Measurements from ENCODE around the gene TMEM198.

Gene TMEM198

DNA sequence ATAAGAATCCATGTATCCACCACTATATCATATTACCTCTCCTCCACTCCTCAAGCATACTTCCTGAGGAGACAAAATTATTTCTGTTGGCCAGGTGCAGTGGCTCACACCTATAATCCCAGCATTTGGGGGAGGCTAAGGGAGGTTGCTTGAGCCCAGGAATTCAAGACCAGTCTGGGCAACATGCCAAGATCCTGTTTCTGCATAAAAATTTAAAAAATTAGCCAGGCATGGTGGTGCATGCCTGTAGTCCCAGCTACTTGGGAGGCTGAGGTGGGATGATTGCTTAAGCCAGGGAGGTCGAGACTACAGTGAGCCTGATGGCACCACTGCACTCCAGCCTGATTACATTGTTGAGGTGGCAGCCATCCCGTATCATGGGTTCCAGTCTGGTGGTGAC lies 37.5 kb downstream of the TMEM198 start:
- no peak for DNase-seq (ENCODE audit: low read depth)

DNA sequence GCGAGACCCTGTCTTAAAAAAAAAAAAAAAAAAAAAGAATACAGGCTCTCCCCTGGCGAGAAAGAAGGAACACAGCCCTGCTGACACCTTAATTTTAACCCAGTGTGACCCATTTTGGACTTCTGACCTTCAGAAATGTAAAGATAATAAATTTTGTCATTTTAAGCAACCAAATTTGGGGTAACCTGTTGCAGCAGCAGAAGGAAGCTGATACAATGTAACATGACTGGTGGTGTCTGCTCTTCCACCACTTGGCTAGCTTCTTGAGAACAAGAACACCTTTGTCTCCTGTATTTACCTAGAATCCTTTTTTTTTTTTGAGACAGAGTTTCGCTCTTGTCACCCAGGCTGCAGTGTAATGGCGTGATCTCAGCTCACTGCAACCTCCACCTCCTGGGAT lies 47.3 kb downstream of the TMEM198 start:
- no peak for DNase-seq (ENCODE audit: low read depth)

DNA sequence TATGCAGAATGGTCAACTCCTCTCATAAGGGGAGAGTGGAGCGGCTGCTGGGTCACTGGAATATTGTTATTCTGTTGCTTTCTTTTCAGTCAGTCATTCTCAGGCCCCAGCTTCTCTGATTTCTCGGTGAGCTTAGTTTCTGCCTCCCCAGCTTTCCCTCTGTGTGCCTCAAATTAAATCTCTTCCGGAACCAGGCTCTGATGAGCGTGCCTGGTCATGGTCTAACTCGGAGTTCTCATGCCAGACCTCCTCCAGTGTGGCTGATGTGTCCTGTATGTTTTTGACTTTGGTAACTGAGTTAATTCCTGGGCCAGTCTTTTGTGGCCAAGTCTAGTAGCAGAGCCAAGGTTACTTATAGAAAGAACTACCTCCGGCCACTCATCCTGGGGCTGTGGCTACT lies 48.9 kb downstream of the TMEM198 start:
- DNase-seq (ENCODE audit: low read depth), result no peak

- no peak for DNase-seq (ENCODE audit: low read depth)
Measured at GRCh38 chr2:219593154-219593553, 49.3 kb downstream of the TMEM198 start.

- no peak for DNase-seq (ENCODE audit: low read depth)
Measured at GRCh38 chr2:219595256-219595655, 51.4 kb downstream of the TMEM198 start.

GRCh38 chr2:219596954-219597551 lies 53.2 kb downstream of the TMEM198 start:
- DNase-seq (ENCODE audit: low read depth), result peak; percentile 7

- peak; percentile 81 for DNase-seq (ENCODE audit: low read depth)
Measured at GRCh38 chr2:219597552-219598307, 53.9 kb downstream of the TMEM198 start, which contains the start of gene STK11IP. TSS of gene STK11IP (plus strand) at chr2:219597857. CDS start at chr2:219598120, 263 bp downstream.

- DNase-seq (ENCODE audit: low read depth), result no peak
Measured at GRCh38 chr2:219598308-219599078, 54.7 kb downstream of the TMEM198 start.
